ENCODE data around the gene ARFIP2. TPM values are rescaled to one million over a fixed set of nuclear protein-coding genes. Genes with fewer than 3 reads are reported as not detected.

ARFIP2 gene
- total RNA-seq, 1 experiment from 2014 or later, result 55.1 TPM

GRCh38 chr11:6486256-6486655 lies 5.1 kb upstream of the ARFIP2 start:
- Histone ChIP-seq H3K4me1 (ENCODE audit: insufficient read depth, low read length) (no peaks in the 10 kb centered on the region), H2AFZ (ENCODE audit: low read length) (no peak overlapping the region), H3K9ac (ENCODE audit: extremely low read depth, insufficient read length, low read length) (no peak overlapping the region), H3K4me2 (ENCODE audit: insufficient read depth, insufficient read length, low read length) (no peak overlapping the region), H3K23ac (ENCODE audit: insufficient read length, low read depth, low read length) (no peak overlapping the region), H3K79me1 (ENCODE audit: insufficient read depth, low read depth, low read length, poor library complexity, severe bottlenecking) (peaks cover 12% of the 10 kb centered on the region), H2BK20ac (ENCODE audit: low read depth, low read length, poor library complexity, severe bottlenecking) (no peak overlapping the region), H2BK12ac (ENCODE audit: insufficient read length, low read depth, low read length) (no peak overlapping the region), H2BK120ac (ENCODE audit: low read depth, low read length, poor library complexity, severe bottlenecking) (no peak overlapping the region), H4K91ac (ENCODE audit: insufficient read length, low read depth, low read length) (no peak overlapping the region), H4K20me1 (ENCODE audit: control insufficient read depth, insufficient read depth, insufficient read length) (no peaks in the 10 kb centered on the region), H3K79me2 (ENCODE audit: insufficient read depth, low read length) (peaks cover 8% of the 10 kb centered on the region; the same call in 1 of the 2 replicates), H3K27ac (ENCODE audit: insufficient read length, low read depth, low read length) (no peak overlapping the region), H3K23me2 (ENCODE audit: insufficient read length, low read depth, low read length, poor library complexity, severe bottlenecking) (peaks cover 6% of the 10 kb centered on the region), H3K18ac (ENCODE audit: insufficient read length, low read depth, low read length) (no peak overlapping the region), H4K8ac (replicated peaks; ENCODE audit: insufficient read length, low read depth, low read length) (no peak overlapping the region), H3K4ac (ENCODE audit: low read depth, low read length) (no peak overlapping the region), H2BK5ac (ENCODE audit: insufficient read length, low read length) (no peak overlapping the region), H3K56ac (ENCODE audit: insufficient read length, low read depth, low read length) (no peak overlapping the region), H3K14ac (ENCODE audit: insufficient read depth, low read length) (no peak overlapping the region), H3K27me3 (ENCODE audit: insufficient read depth, low read length) (no peaks in the 10 kb centered on the region), H2BK15ac (ENCODE audit: low read depth, low read length) (no peak overlapping the region), H2AK5ac (ENCODE audit: insufficient read length, low read length) (no peak overlapping the region), H3K9me3 (ENCODE audit: control insufficient read depth, low read depth, low read length) (no peaks in the 10 kb centered on the region), H3T11ph (ENCODE audit: low read length) (no peak overlapping the region), H4K5ac (ENCODE audit: insufficient read length, low read depth, low read length) (no peak overlapping the region)
- Mint-ChIP-seq H3K27me3 (ENCODE audit: low read depth) (no peaks in the 10 kb centered on the region; the same call in 1 of the 2 replicates), H3K36me3 (ENCODE audit: insufficient read depth in 1 of 3, low read depth in 3 of 3) (peaks cover 14 to 17% (median 15%) of the 10 kb centered on the region in 3 experiments; a peak in 6 of 7 replicates), H3K4me3 (no peak overlapping the region), H3K4me1 (peaks cover 3 to 4% of the 10 kb centered on the region in 2 experiments; a peak in 3 of 4 replicates), H3K27ac (no peak overlapping the region), H3K9me3 (no peaks in the 10 kb centered on the region)
- no peak for TF ChIP-seq CTCF (conservative IDR thresholded peaks at IDR 0.05)
- no CpG with 5 or more reads among the region's 3 CpGs for WGBS (ENCODE audit: extremely low coverage, insufficient read length, low lambda C conversion rate)
- DNase-seq, result no peak

Measured in H9 (cell line).